Measurements from ENCODE around the gene CACNG6. TPM values are rescaled to one million over a fixed set of nuclear protein-coding genes. Genes with fewer than 3 reads are reported as not detected.
"Not testable (repeated sequence)": the region's sequence is repeated elsewhere in the genome, so short reads cannot be mapped to it uniquely, and the experiment has no call there.

The CACNG6 gene
- total and polyA plus RNA-seq, 10 of the 15 experiments (the other 5 are each of a cell fraction or from before 2014, with no cell fraction given), result 0.07 TPM; not detected in 9

DNA sequence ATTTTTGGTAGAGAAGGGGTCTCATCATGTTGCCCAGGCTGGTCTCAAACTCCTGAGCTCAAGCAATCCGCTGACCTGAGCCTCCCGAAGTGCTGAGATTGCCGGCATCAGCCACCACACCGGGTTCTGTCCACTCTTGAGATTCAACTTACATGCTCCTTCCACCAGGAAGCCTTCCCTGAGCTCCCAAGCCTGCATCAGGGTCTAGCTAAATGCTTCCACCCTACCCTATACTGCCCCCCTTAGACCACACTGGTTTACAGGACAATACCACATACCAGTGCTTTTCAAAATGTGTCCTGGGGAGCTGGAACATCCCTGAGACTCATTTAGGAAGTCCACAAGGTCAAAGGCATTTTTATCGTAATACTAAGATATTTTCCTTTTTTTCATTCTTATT is 43.8 kb upstream of the CACNG6 start:
- no peak overlapping the region for H3K9ac ChIP-seq (ENCODE audit: control insufficient read depth, insufficient read depth, low read length)
- no peak for TF ChIP-seq YBX1 (IDR thresholded peaks at IDR 0.05)
- no peak for TF ChIP-seq ZNF24 (IDR thresholded peaks at IDR 0.05)
- TF ChIP-seq, protein P1, sequence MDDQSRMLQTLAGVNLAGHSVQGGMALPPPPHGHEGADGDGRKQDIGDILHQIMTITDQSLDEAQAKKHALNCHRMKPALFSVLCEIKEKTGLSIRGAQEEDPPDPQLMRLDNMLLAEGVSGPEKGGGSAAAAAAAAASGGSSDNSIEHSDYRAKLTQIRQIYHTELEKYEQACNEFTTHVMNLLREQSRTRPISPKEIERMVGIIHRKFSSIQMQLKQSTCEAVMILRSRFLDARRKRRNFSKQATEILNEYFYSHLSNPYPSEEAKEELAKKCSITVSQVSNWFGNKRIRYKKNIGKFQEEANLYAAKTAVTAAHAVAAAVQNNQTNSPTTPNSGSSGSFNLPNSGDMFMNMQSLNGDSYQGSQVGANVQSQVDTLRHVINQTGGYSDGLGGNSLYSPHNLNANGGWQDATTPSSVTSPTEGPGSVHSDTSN (IDR thresholded peaks at IDR 0.05; ENCODE audit: insufficient replicate concordance, low read depth, low read length), result no peak
- TF ChIP-seq IKZF2 (IDR thresholded peaks at IDR 0.05), result no peak
- TF ChIP-seq, protein P2, sequence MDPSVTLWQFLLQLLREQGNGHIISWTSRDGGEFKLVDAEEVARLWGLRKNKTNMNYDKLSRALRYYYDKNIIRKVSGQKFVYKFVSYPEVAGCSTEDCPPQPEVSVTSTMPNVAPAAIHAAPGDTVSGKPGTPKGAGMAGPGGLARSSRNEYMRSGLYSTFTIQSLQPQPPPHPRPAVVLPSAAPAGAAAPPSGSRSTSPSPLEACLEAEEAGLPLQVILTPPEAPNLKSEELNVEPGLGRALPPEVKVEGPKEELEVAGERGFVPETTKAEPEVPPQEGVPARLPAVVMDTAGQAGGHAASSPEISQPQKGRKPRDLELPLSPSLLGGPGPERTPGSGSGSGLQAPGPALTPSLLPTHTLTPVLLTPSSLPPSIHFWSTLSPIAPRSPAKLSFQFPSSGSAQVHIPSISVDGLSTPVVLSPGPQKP (IDR thresholded peaks at IDR 0.05; ENCODE audit: low read depth, low read length), result no peak
- no peak for TF ChIP-seq NFYA (IDR thresholded peaks at IDR 0.05; ENCODE audit: borderline replicate concordance, low read depth, low read length)
- TF ChIP-seq HDAC2 (IDR thresholded peaks at IDR 0.05), result no peak
- no peak for TF ChIP-seq EGR1 (IDR thresholded peaks at IDR 0.05; ENCODE audit: borderline replicate concordance in 1 of 2, low read depth in 2 of 2, low read length in 2 of 2)
- TF ChIP-seq ZZZ3 (IDR thresholded peaks at IDR 0.05; ENCODE audit: control insufficient read depth, insufficient read length, low read depth), result no peak
- TF ChIP-seq EP300 (IDR thresholded peaks at IDR 0.05; ENCODE audit: borderline replicate concordance in 1 of 2, control insufficient read depth in 1 of 2, low read depth in 2 of 2, low read length in 2 of 2), result no peak
- TF ChIP-seq, protein P3, sequence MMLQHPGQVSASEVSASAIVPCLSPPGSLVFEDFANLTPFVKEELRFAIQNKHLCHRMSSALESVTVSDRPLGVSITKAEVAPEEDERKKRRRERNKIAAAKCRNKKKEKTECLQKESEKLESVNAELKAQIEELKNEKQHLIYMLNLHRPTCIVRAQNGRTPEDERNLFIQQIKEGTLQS (IDR thresholded peaks at IDR 0.05; ENCODE audit: borderline replicate concordance, extremely low read depth, low read depth, low read length), result no peak
- no peak for TF ChIP-seq LARP7 (IDR thresholded peaks at IDR 0.05)
- no peak for TF ChIP-seq GATAD2B (conservative IDR thresholded peaks at IDR 0.05; ENCODE audit: low read depth)
- TF ChIP-seq MEF2A (IDR thresholded peaks at IDR 0.05; ENCODE audit: insufficient read depth, low read depth, low read length), result no peak
- intact Hi-C loops (cut with micrococcal nuclease; ENCODE audit: unreplicated experiment) (no loop called here), in situ Hi-C loops (cut with MboI) (no loop called here)
- SMC1A ChIA-PET (ENCODE audit: uncharacterized antibody, unreplicated experiment), result no interaction called here
- no peak overlapping the region for H3K27ac ChIP-seq (ENCODE audit: control insufficient read depth, insufficient read depth)
- no peaks in the 10 kb centered on the region for H3K4me1 ChIP-seq (ENCODE audit: control insufficient read depth, insufficient read depth, low read length)
- FAIRE-seq (no peak), ATAC-seq (no peak), DNase-seq (ENCODE audit: low read depth, low spot score) (no peak)
- POLR2A ChIA-PET, result no interaction called here
- no peak overlapping the region for H3K4me2 ChIP-seq (ENCODE audit: control insufficient read depth, insufficient read depth)
- H3K9me3 ChIP-seq (replicated peaks; ENCODE audit: control insufficient read depth, insufficient read depth, low read length), result no peaks in the 10 kb centered on the region; the same call in 2 of the 3 replicates
- H3K36me3 ChIP-seq (ENCODE audit: control insufficient read depth in 2 of 2, insufficient read depth in 2 of 2, low read length in 1 of 2), result no peaks in the 10 kb centered on the region
- BruUV-seq (replicated peaks), result no TSS peak
- 41% methylated on average over 5 of the region's 5 CpGs for WGBS (ENCODE audit: insufficient coverage, insufficient replicate concordance, low lambda C conversion rate, missing lambda C conversion rate)
- H4K20me1 ChIP-seq (ENCODE audit: control insufficient read depth, insufficient read depth), result no peaks in the 10 kb centered on the region
- RAD21 ChIA-PET (ENCODE audit: unreplicated experiment), result no interaction called here
- H3K79me2 ChIP-seq (ENCODE audit: control insufficient read depth, insufficient read depth, low read length), result no peaks in the 10 kb centered on the region
- no peaks in the 10 kb centered on the region for H3K27me3 ChIP-seq (replicated peaks in 1 of 2; ENCODE audit: control insufficient read depth in 2 of 2, insufficient read depth in 2 of 2, low read length in 1 of 2)
- CTCF ChIA-PET, result no interaction called here
- no peak overlapping the region for H2AFZ ChIP-seq (ENCODE audit: control insufficient read depth, low read depth, low read length)
- H3K4me3 ChIP-seq, result no peak overlapping the region

DNA sequence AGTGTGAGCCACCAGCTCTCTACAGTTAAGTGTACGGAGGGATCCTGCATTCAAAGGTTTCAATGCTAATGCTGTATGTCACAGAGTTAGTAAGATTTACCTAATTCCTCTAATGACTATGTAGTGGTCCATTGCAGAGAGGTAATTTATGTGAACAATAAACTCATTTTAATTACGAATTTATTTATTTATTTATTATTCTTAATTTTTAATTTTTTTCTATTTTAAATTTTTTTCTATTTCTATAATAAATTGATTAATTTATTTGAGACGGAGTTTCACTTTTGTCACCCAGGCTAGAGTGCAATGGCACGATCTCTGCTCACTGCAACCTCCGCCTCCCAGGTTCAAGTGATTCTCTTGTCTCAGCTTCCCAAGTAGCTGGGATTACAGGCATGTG is 42.8 kb upstream of the CACNG6 start:
- H3K4me3 ChIP-seq; DNase-seq (ENCODE audit: low read depth, low spot score); H2AFZ ChIP-seq (ENCODE audit: control insufficient read depth, low read depth, low read length); BruUV-seq (replicated peaks); H3K4me1 ChIP-seq (ENCODE audit: control insufficient read depth, insufficient read depth, low read length); in situ Hi-C loops (cut with MboI); POLR2A ChIA-PET; ATAC-seq; RAD21 ChIA-PET (ENCODE audit: unreplicated experiment); intact Hi-C loops (cut with micrococcal nuclease; ENCODE audit: unreplicated experiment); FAIRE-seq; SMC1A ChIA-PET (ENCODE audit: uncharacterized antibody, unreplicated experiment); H3K79me2 ChIP-seq (ENCODE audit: control insufficient read depth, insufficient read depth, low read length); H3K4me2 ChIP-seq (ENCODE audit: control insufficient read depth, insufficient read depth); H3K27me3 ChIP-seq (replicated peaks in 1 of 2; ENCODE audit: control insufficient read depth in 2 of 2, insufficient read depth in 2 of 2, low read length in 1 of 2); H3K9ac ChIP-seq (ENCODE audit: control insufficient read depth, insufficient read depth, low read length); H3K27ac ChIP-seq (ENCODE audit: control insufficient read depth, insufficient read depth); H3K36me3 ChIP-seq (ENCODE audit: control insufficient read depth in 2 of 2, insufficient read depth in 2 of 2, low read length in 1 of 2); H4K20me1 ChIP-seq (ENCODE audit: control insufficient read depth, insufficient read depth); H3K9me3 ChIP-seq (replicated peaks; ENCODE audit: control insufficient read depth, insufficient read depth, low read length): not testable (repeated sequence)
- WGBS (ENCODE audit: insufficient coverage, insufficient replicate concordance, low lambda C conversion rate, missing lambda C conversion rate), result 48% methylated on average over 5 of the region's 5 CpGs
- CTCF ChIA-PET, result interaction anchor here (0.6 kb wide), 1 partner anchor 69 kb away, joined by 4 read pairs; no protein-coding TSS in a partner anchor
